Measurements from ENCODE around the gene EML6. TPM values are rescaled to one million over a fixed set of nuclear protein-coding genes. Genes with fewer than 3 reads are reported as not detected.

Gene EML6
- total RNA-seq, 3 donors from 2014 or later (not counting 1 experiment from before 2014, with no cell fraction given), result 1.7 to 3.2 (median 2.4) TPM

DNA sequence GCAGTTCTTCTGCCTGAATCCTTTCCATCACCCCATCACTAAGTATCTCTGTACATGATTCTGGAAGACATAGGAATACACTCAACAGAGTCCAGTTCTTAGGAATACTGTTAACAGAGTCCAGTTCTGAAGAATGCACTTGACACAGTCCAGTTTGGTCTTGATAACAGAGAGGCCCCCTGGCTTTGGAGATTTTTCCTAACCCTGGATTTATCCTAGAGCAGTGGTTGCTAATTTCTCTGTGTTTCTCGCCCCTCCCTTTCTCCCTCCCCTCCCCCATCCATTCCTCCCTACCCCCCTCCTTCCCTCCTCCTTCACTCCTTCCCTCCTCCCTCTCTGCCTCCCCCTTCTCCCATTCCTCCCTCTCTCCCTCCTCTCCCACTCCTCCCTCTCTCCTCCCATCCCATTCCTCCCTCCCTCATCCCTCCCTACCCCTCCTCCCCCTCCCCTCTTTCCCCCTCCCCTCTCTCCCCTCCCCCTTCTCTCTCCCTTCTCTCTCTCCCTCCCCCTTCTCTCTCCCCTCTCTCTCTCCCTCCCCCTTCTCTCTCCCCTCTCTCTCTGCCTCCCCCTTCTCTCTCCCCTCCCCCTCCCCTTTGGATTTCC, 221.4 kb downstream of the EML6 start:
- no peaks in the 10 kb centered on the region for H3K27me3 Mint-ChIP-seq (ENCODE audit: low read depth in 2 of 2)
- 100% methylated on average over 1 of the region's 1 CpG for WGBS (ENCODE audit: insufficient coverage)
- ATAC-seq, result no peak
- Histone ChIP-seq H3K4me1 (ENCODE audit: control insufficient read depth, insufficient read depth, low read length) (peaks cover 28% of the 10 kb centered on the region), H3K4me3 (ENCODE audit: low read length) (no peak overlapping the region), H3K9me3 (ENCODE audit: control insufficient read depth, insufficient read depth, low read length) (no peaks in the 10 kb centered on the region), H3K36me3 (ENCODE audit: control insufficient read depth, insufficient read depth, low read length) (no peaks in the 10 kb centered on the region), H3K27ac (ENCODE audit: low read length) (no peak overlapping the region), H3K27me3 (ENCODE audit: control insufficient read depth, insufficient read depth, low read length) (no peaks in the 10 kb centered on the region)
- H3K4me1 Mint-ChIP-seq, result peaks cover 21 to 32% of the 10 kb centered on the region in 2 donors
- no peaks in the 10 kb centered on the region for H3K36me3 Mint-ChIP-seq
- H3K4me3 Mint-ChIP-seq, result no peak overlapping the region
- DNase-seq, result no peak
- TF ChIP-seq, protein P1, sequence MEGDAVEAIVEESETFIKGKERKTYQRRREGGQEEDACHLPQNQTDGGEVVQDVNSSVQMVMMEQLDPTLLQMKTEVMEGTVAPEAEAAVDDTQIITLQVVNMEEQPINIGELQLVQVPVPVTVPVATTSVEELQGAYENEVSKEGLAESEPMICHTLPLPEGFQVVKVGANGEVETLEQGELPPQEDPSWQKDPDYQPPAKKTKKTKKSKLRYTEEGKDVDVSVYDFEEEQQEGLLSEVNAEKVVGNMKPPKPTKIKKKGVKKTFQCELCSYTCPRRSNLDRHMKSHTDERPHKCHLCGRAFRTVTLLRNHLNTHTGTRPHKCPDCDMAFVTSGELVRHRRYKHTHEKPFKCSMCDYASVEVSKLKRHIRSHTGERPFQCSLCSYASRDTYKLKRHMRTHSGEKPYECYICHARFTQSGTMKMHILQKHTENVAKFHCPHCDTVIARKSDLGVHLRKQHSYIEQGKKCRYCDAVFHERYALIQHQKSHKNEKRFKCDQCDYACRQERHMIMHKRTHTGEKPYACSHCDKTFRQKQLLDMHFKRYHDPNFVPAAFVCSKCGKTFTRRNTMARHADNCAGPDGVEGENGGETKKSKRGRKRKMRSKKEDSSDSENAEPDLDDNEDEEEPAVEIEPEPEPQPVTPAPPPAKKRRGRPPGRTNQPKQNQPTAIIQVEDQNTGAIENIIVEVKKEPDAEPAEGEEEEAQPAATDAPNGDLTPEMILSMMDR (IDR thresholded peaks at IDR 0.05), result no peak
- intact Hi-C loops (cut with micrococcal nuclease), result no loop called here
- peak overlapping the region; percentile 82 to 86 for H3K27ac Mint-ChIP-seq
- no peaks in the 10 kb centered on the region for H3K9me3 Mint-ChIP-seq

DNA sequence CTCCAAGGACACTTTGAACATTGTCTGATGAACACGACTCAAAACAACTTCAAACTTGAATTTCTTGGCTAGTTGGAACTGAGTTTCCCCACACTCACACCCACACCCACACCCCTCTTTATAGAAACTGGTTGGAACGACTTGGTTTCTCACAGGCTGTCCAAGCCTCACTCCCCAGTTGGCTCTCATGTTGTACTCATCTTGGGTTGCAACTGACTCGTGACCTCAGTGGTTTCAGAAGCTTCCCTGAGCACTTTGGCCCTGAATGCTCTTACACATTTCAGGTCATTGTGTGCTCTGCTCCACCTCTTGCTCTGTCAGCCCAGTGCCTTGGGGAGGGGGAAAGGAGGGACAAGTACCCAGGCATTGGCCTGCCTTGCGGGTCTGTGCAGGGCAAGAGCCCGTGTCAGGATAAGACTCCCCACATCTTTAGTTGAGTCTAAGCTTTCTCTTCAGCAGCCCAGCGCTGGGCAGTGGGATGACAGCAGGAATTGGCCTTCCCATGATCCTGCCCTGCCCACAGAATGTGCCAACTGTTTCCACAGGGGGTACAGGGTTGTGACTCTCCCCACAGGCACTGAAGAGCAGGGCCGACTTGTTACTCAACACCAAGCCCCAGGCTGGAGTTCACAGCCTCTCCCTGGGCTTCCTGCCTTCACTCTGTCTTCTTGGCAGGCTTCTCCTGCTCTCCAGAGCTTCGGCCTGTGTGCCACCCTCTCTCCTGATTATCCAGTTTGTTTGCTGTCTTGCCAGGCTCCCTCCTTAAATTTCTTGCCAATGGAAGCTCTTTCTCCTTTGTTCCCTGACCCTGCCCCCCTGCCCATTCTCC, 222.1 kb downstream of the EML6 start:
- no peak overlapping the region for H3K27ac ChIP-seq (ENCODE audit: low read length)
- peak overlapping the region; percentile 82 to 86 for H3K27ac Mint-ChIP-seq
- no peaks in the 10 kb centered on the region for H3K36me3 Mint-ChIP-seq
- H3K36me3 ChIP-seq (ENCODE audit: control insufficient read depth, insufficient read depth, low read length), result no peaks in the 10 kb centered on the region
- DNase-seq, result no peak
- H3K27me3 Mint-ChIP-seq (ENCODE audit: low read depth in 2 of 2), result no peaks in the 10 kb centered on the region
- peak overlapping the region; percentile 52 for H3K4me3 Mint-ChIP-seq
- H3K4me1 ChIP-seq (ENCODE audit: control insufficient read depth, insufficient read depth, low read length), result peaks cover 28% of the 10 kb centered on the region
- intact Hi-C loops (cut with micrococcal nuclease), result no loop called here
- TF ChIP-seq, protein P1 (IDR thresholded peaks at IDR 0.05), result no peak
- 58% methylated on average over 8 of the region's 8 CpGs for WGBS (ENCODE audit: insufficient coverage)
- H3K4me3 ChIP-seq (ENCODE audit: low read length), result no peak overlapping the region
- H3K9me3 ChIP-seq (ENCODE audit: control insufficient read depth, insufficient read depth, low read length), result no peaks in the 10 kb centered on the region
- H3K9me3 Mint-ChIP-seq, result no peaks in the 10 kb centered on the region
- ATAC-seq, result peak; percentile 33 to 45 (median 42)
- H3K27me3 ChIP-seq (ENCODE audit: control insufficient read depth, insufficient read depth, low read length), result no peaks in the 10 kb centered on the region
- peaks cover 29 to 40% of the 10 kb centered on the region in 2 donors for H3K4me1 Mint-ChIP-seq

DNA sequence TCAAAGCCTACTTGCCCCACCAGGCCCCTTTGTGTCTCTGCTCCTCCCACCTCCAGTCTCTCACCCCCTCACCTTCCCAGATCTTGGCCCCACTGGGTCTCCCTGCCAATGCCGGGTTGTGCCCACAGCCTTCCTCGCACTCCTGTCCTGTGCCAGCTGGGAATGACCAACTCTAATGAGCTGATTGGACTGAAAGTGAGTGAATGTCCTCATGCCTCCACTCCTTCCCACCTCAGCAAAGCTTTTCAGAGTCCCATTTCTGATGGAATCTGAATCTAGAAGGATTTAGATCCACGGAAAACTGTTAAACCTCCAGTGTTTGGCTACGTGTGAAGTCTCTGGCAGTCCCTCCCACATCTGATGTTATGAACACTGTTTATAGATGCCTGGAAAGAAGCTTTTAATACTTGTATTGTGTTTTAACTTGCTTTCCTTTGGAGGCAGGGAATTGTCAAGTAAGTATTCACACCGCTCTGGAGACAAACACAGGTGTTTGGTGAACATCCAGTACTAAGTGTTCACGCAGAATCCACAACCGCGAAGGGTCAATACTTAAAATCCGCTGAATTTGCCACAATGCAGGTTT, 222.9 kb downstream of the EML6 start:
- Histone ChIP-seq H3K27ac (ENCODE audit: low read length) (no peak overlapping the region), H3K9me3 (ENCODE audit: control insufficient read depth, insufficient read depth, low read length) (no peaks in the 10 kb centered on the region), H3K4me1 (ENCODE audit: control insufficient read depth, insufficient read depth, low read length) (peaks cover 28% of the 10 kb centered on the region), H3K4me3 (ENCODE audit: low read length) (no peak overlapping the region), H3K27me3 (ENCODE audit: control insufficient read depth, insufficient read depth, low read length) (no peaks in the 10 kb centered on the region), H3K36me3 (ENCODE audit: control insufficient read depth, insufficient read depth, low read length) (no peaks in the 10 kb centered on the region)
- 92% methylated on average over 9 of the region's 9 CpGs for WGBS (ENCODE audit: insufficient coverage)
- H3K36me3 Mint-ChIP-seq, result no peaks in the 10 kb centered on the region
- H3K27me3 Mint-ChIP-seq (ENCODE audit: low read depth in 2 of 2), result no peaks in the 10 kb centered on the region
- TF ChIP-seq, protein P1 (IDR thresholded peaks at IDR 0.05), result no peak
- intact Hi-C loops (cut with micrococcal nuclease), result no loop called here
- peak overlapping the region; percentile 82 to 86 for H3K27ac Mint-ChIP-seq
- peaks cover 33 to 41% of the 10 kb centered on the region in 2 donors for H3K4me1 Mint-ChIP-seq
- peak overlapping the region; percentile 52 for H3K4me3 Mint-ChIP-seq
- DNase-seq (no peak), ATAC-seq (no peak)
- H3K9me3 Mint-ChIP-seq, result no peaks in the 10 kb centered on the region
